Measurements from ENCODE around the gene C3orf80. TPM values are rescaled to one million over a fixed set of nuclear protein-coding genes. Genes with fewer than 3 reads are reported as not detected.
"Not testable (repeated sequence)": the region's sequence is repeated elsewhere in the genome, so short reads cannot be mapped to it uniquely, and the experiment has no call there.

C3orf80 gene
- 1.2 TPM in 2 replicates for total RNA-seq

GRCh38 chr3:160225176-160226025 lies at the start of gene C3orf80:
C3orf80 (plus strand) TSS chr3:160225422; CDS start chr3:160225636, 214 bp downstream.
- Histone ChIP-seq H3K36me3 (ENCODE audit: control insufficient read depth, insufficient read depth, low read length) (no peaks in the 10 kb centered on the region), H3K4me3 (ENCODE audit: low read depth, low read length) (peak within 1 kb of the TSS; percentile 48), H3K27me3 (ENCODE audit: control insufficient read depth, insufficient read depth, low read length) (peaks cover 31% of the 10 kb centered on the region)
- no peak for TF ChIP-seq CTCF (IDR thresholded peaks at IDR 0.05; ENCODE audit: insufficient read depth, low read length, poor library complexity, severe bottlenecking)
- DNase-seq (ENCODE audit: low read depth): no peak

GRCh38 chr3:160176923-160177322 lies 48.3 kb upstream of the C3orf80 start:
- no peak overlapping the region for H3K4me3 ChIP-seq (ENCODE audit: low read depth, low read length)
- no peaks in the 10 kb centered on the region for H3K27me3 ChIP-seq (ENCODE audit: control insufficient read depth, insufficient read depth, low read length)
- DNase-seq (ENCODE audit: low read depth): no peak
- TF ChIP-seq CTCF (IDR thresholded peaks at IDR 0.05; ENCODE audit: insufficient read depth, low read length, poor library complexity, severe bottlenecking): no peak
- H3K36me3 ChIP-seq (ENCODE audit: control insufficient read depth, insufficient read depth, low read length): no peaks in the 10 kb centered on the region

DNA sequence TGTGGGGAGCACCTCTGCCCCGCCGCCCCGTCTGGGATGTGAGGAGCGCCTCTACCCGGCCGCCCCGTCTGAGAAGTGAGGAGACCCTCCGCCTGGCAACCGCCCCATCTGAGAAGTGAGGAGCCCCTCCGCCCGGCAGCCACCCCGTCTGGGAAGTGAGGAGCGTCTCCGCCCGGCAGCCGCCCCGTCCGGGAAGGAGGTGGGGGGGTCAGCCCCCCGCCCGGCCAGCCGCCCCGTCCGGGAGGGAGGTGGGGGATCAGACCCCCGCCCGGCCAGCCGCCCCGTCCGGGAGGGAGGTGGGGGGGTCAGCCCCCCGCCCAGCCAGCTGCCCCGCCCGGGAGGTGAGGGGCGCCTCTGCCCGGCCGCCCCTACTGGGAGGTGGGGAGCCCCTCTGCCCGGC lies 46.6 kb upstream of the C3orf80 start:
- H3K4me3 ChIP-seq (ENCODE audit: low read depth, low read length); H3K27me3 ChIP-seq (ENCODE audit: control insufficient read depth, insufficient read depth, low read length); DNase-seq (ENCODE audit: low read depth); H3K36me3 ChIP-seq (ENCODE audit: control insufficient read depth, insufficient read depth, low read length): not testable (repeated sequence)

GRCh38 chr3:160179403-160179802 lies 45.8 kb upstream of the C3orf80 start:
- not testable (repeated sequence) for DNase-seq (ENCODE audit: low read depth); H3K36me3 ChIP-seq (ENCODE audit: control insufficient read depth, insufficient read depth, low read length); H3K27me3 ChIP-seq (ENCODE audit: control insufficient read depth, insufficient read depth, low read length); H3K4me3 ChIP-seq (ENCODE audit: low read depth, low read length)

DNA sequence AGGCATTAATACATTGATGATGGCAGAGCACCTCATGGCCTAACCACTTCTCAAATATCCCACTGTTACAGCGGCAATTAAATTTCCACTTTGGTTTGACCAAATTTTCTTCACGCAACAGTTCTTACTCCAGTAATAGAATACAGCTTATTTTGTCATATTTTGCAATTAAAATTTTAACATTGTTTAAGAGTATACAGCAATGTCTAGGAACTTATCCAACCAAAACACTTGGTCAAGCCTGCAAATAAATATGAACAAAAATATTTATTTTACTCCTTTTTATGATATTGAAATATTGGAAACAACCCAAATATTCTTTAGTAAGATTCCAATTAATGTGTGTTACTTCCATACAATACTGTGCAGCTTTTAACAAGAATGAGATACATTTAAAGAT lies 45.3 kb upstream of the C3orf80 start:
- Histone ChIP-seq H3K4me3 (ENCODE audit: low read depth, low read length) (no peak overlapping the region), H3K27me3 (ENCODE audit: control insufficient read depth, insufficient read depth, low read length) (no peaks in the 10 kb centered on the region), H3K36me3 (ENCODE audit: control insufficient read depth, insufficient read depth, low read length) (no peaks in the 10 kb centered on the region)
- TF ChIP-seq CTCF (IDR thresholded peaks at IDR 0.05; ENCODE audit: insufficient read depth, low read length, poor library complexity, severe bottlenecking): no peak
- DNase-seq (ENCODE audit: low read depth): no peak

- no peak for DNase-seq (ENCODE audit: low read depth)
- Histone ChIP-seq H3K27me3 (ENCODE audit: control insufficient read depth, insufficient read depth, low read length) (no peaks in the 10 kb centered on the region), H3K4me3 (ENCODE audit: low read depth, low read length) (no peak overlapping the region), H3K36me3 (ENCODE audit: control insufficient read depth, insufficient read depth, low read length) (no peaks in the 10 kb centered on the region)
- TF ChIP-seq CTCF (IDR thresholded peaks at IDR 0.05; ENCODE audit: insufficient read depth, low read length, poor library complexity, severe bottlenecking): no peak
Observed at GRCh38 chr3:160180581-160181216, 44.5 kb upstream of the C3orf80 start.

All from kidney epithelial cell (primary cell).